Stimulated activated CD8-positive, alpha-beta memory T cell treated with anti-CD3 and anti-CD28 coated beads, Interleukin-12 subunit alpha, Interleukin-12 subunit beta, amount 100 ng/mL, for 24 hours (primary cell): ENCODE measurements around the gene RBPMS2.

Experiments
- DNase-seq: peaks from one replicate; pipeline ENCODE4 v3.0.0-alpha.2; 2020; ENCODE audit errors: extremely low read depth

The RBPMS2 gene

DNA sequence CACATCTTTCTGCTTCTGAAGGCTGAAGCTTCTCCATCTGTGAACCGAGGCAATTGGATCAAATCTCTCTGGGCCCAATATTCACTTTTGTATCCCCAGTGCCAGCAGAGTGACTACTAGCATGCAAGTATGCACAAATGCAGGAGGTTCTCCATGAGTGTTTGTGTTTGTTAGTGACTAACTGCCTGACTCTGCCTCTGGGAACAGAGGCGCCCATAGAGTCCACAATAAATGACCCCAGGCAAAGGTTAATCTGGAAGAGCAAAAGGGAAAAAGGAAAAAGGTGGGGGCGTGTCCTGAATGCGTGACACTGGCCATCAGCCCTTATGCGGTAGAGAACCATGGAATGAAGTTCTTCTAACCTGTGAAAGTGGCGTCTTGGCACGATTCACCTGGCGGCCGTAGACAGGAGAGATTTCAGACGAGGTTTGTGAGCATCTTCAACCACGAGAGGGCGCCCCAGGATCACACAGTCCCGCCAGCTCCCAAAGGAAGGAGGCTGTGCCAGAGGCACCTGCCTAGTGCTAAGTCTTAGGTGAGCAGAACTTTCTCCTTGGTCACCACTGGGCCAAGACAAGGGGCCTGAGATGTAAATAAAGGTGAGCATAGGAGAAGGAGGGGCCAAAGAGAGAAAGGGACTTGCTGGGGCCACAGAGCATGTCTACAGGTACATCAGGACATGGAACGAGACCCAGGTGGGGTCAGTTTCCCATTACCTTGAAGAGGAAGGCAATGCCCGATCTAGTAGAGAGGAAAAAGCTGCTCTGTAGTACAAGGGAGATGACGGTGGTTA, 44.2 kb downstream of the RBPMS2 start:
- peak; percentile 50 for DNase-seq

DNA sequence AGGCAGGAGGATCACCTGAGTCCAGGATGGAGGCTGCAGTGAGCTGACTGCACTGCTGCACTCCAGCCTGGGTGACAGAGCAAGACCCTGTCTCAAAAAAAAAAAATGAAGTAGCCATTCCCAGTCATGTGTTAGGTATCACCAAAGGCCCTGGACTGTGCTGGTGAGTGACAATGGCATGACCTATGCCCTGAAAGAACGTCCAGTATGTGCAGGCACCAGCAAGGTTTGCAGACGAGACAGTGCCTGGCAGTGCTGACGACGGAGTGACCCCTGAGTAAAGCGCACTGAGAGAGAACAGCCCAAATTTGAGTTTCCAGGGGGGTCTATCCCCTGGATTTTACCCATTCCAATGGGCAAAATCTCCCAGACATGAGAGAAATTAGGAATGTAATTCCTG, 45.2 kb downstream of the RBPMS2 start:
- no peak for DNase-seq

DNA sequence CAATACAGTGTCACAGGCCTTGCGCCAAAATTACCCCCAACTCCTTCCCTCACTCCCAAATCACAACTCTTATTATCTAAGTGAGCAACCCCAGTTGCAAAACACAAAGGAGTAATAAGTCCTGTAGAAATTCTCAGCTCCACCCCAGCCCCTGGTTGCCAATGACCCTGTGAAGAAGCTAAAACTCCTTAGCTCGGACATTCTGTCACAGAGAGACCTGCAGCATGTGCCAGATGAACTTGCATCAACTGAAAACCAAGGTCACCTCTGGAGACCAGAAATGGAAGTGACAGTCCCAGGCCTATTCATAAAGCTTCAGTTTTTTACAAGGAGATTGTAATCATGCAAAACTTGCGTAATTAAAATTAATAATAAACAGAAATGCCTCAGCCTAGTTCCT, 55.2 kb downstream of the RBPMS2 start:
- DNase-seq, result no peak

DNA sequence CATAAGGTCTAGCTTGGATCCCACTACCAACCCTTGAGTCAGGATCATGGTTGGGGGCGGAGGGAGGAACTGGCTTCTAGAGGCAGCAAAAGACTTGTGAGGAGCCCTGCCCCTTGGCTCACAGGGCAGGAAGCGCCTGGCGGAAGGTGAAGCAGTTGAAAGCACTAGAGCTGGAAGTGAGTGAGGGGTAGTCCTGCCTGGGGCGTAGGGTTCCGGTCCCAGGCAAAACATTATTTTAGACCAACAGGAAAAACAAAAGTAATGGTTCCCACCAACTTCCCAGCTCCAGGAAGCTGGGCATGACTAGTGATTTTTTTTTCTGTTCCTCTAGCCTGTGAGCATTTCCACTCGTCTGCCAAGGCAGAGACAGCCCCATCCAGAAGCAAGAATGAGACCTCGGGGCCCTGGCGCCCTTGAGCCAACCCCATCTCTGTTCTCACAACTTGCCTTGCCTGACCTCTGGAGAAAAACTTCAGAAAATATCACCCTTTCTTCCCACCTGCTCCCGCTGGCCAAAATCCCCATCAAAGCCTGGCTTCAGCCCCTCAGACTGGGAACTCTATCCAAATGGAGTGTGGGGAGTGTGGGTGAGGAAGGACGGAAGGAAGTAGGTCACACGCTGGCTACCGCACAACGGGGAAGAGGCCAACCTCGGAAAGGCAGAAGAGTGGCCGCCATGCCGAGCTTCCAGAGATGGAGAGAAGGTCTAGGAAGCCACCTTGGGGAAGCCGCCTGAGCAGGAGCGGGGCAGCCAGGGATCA, 57.5 kb downstream of the RBPMS2 start:
- DNase-seq, result no peak

DNA sequence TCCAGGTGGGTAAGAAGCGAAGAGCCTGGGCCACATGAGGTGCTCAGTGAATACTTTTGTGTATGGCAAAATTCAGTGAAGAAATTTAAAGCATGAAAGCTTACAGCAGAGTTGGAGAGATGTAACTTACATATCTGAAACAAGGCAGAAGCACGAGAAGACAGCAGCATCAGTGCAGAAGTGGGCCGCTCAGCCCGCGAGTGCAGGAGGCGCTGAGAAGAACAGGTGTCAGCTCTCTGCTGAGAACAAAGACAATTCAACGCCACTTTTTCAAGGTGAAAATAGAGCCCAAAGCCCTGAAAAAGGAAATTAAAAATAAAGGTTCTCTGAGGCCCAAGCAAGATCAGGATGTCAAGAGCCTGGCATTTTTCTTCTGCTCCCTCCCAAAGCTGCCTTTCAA, 58.3 kb downstream of the RBPMS2 start:
- no peak for DNase-seq

DNA sequence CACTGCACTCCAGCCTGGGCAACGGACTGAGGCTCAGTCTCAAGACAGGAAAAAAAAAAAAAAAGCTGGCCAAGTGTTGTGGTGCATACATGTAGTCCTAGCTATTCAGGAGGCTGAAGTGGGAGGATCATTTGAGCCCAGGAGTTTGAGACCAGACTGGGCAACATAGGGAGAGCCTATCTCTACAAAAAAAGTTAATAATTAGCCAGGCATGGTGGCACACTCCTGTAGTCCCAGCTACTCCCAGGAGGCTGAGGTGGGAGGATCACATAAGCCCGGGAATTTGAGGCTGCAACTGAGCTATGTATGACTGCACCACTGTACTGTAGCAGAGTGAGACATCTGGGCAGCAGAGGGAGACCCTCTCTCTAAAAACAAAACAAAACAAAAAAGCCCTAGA, 58.9 kb downstream of the RBPMS2 start:
- no peak for DNase-seq

DNA sequence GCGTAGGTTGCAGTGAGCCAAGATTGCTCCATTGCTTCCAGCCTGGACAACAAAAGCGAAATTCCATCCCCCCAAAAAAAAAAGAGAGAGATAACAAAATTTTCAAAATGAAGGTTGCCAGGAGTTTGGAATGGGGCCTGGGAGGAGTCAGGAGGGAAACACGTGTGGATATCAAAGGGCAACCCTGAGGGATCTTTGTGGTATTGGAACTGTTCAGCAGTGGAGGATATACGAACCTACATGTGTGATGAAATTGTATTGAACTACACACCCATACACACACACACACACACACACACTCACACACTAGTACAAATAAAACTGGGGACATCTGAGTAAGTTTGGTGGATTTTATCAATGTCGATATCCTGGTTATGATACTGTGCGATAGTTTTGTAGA, 61.8 kb downstream of the RBPMS2 start:
- DNase-seq, result no peak

DNA sequence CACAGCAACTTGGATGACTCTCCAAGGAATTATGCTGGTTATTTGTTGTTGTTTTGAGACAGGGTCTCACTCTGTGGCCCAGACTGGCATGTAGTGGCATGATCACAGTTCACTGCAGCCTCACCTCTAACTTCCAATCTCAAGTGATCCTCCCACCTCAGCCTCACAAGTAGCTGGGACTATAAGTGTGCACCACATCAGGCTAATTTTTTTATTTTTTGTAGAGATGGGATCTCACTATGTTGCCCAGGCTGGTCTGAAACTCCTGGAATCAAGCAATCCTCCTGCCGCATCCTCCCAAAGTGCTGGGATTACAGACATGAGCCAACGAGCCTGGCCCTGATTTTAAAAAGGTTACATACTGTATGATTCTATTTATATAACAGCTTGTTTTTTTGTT, 63.0 kb downstream of the RBPMS2 start:
- DNase-seq, result no peak

DNA sequence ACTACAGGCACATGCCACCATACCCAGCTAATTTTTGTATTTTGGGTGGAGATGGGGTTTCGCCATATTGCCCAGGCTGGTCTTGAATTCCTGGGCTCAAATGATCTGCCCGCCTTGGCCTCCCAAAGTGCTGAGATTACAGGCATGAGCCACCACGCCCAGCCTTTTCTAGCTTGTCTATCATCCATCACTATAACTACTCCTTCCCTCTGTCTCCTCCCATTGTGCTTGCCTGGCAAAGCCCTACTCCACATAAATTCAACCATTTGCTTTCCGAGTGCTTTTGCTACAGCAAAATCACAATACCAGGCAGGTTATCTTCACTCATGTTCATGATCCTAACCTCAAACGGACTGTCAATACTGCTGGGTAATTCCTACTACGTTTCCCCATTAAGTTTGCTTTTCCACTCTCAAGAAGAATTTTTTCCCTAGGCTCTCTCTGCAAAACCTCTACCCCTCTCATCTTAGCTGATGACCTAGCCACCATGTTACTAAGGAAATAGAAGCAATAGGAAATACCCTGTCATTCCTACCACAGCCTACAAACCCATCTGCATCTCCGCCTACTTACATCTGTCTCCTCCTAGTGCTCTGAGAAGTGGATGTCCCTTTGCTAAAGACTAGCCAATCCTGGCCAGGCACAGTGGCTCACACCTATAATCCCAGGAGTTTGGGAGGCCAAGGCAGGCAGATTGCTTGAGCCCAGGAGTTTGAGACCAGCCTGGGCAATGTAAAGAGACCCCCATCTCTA, 64.5 kb downstream of the RBPMS2 start:
- DNase-seq, result no peak

DNA sequence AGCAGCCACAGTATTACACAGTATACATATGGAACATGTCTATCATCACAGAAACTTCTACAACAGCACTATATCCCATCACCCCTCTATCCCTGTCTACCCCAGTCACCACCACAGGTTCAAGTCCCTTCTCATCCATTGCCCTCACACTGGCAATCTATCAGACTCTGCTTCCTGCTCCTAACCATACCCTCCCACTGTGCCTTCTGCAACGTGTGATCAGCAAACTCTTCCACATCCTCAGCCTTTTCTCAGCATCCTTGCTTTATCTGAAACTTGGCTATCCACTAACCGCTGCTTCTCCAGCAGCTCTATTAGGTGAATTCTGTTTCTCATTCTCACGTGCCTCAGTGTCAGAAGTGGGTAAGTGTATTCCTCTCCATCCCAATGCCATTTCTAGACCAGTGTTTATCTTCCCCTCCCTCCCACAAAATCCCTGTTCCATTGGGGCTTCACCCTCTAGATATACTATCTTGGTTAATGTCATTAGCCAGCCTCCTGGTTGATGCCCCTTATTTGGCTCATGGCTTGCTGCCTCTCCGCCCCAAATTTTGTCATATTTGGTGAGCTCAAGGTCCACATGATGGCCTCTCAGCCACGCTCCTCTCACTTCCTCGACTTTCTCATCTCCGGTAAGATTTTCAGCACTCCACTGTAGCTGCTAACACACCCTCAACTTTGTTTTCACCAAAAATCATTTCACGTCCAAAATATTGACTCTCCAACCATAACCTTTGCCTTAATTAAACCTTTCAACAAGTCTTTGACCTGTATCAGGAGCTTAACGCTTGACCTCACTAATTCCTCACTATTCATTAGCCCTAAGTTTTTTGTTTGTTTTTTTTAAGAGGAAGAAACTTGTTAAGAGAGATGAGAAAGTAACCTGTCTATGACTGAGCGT, 69.1 kb downstream of the RBPMS2 start:
- DNase-seq, result no peak

DNA sequence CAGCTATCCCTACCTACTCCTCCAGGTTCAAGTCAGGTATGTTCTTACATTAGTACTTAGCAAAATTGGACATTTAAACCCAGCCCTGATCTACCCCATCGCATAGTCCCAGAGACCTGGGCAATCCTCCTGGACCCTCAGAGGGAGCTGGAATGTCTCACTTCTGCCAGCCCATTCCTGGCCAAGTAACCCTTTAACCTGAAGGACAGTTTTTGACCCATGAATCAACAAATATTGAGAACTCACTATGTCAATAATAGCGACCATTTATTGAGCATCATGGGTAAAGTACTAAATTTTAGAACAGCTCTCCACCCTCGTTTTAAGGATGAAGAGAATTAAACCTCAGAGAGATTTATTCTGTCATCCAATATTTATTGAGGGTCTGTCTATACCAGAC, 70.4 kb downstream of the RBPMS2 start:
- DNase-seq, result no peak

DNA sequence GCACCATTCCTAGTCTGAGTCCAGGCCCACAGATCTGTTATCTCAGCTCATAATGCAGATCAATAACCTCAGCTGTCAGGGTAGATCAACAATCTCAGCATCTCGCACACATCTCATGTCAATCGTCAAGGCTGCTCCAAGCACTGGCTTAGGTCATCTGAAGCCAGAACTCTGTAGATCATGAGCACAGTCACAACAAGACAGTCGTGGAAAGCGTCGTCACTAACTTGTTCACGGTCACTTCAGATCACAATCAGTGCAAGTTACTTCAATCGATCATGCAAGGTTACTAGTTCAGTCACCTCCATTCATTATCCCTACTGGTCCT, 71.8 kb downstream of the RBPMS2 start:
- no peak for DNase-seq

DNA sequence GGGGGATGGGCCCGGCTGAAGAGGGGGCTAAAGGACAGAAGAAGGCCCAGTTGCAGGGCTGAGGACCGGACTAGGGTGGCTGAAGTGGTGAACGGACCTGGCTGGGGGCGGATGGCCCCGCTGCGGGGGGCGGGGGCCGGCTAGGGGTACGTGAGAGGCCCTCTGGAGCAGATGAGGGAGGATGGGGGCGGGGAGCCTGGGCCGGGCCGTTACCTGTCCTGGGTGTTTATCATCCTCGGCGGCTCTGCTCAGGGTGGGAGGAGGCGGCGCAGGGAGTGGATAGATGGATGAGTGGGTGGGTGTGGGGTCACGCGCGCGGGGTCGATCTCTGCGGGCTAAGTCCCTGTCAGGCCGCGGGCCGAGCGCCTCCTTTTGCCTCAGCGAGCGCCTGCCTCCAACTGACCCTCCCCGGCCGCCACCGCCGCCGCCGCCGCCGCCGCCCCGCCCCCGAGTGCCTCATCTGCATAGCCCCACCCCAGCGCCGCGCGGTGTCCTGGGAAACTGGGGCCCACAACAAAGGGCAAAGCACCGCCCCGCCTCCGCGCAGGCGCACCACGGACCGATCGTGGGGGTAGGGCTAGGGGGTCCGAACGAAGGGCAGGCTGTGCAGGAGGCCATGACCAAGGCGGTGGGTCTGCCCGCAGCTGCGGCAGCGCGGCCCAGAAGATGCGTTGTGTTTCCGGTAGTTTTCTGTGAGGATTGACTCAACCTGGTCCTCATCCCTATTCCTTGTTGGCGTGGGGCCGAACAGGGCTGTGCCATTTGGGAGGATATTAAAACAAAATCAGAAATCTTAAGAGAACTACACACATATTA, 72.4 kb downstream of the RBPMS2 start:
- peak; percentile 91 for DNase-seq

DNA sequence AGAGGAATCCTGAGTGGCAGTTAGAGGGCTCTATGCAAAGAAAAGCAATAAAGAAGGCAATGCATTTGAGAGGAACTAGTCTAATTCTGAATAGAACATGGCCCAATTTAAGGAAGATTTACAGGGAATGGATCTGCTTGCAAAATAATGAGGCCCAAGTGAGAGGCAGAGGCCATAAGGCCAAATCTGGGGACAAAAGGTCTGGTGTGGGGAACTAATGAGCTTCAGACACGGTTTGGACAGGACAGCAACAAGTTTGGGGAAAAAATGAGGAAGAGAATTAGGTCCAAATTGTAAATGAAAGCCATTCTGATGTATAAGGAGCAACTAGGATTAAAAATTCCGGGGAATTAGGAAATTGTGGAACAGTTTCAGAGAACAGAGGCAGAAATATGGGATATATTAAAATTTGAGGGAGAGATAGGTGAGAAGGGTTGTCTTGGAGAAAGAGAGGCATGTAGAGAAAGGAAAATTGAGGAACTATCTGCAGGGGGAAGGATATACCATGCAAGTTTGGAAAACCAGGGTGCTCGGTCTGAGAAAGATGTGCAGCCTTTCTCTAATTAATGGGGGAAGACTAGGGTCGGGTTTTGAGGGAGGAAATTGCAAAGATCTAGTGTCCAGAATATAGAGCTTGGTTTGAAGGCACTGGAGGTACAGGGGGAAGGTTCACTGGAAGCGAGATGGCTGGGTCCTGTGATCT, 73.8 kb downstream of the RBPMS2 start:
- no peak for DNase-seq

DNA sequence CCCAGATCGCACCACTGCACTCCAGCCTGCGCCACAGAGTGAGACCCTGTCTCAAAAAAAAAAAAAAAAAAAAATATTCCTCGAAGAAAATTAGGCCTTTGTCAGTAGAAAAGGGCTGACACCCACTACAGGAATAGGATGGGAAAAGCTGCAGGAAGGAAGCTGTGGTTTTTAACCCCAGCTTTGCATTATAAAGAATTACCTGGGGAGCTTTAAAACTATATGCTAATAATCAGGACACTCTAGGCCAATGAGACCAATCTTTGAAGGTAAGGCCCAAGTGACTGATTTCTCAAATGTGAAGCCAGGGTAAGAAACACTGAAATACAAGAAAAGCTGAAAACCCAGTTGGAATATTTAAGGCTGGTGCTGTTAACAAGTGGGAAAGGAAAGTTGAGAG, 74.3 kb downstream of the RBPMS2 start:
- no peak for DNase-seq

DNA sequence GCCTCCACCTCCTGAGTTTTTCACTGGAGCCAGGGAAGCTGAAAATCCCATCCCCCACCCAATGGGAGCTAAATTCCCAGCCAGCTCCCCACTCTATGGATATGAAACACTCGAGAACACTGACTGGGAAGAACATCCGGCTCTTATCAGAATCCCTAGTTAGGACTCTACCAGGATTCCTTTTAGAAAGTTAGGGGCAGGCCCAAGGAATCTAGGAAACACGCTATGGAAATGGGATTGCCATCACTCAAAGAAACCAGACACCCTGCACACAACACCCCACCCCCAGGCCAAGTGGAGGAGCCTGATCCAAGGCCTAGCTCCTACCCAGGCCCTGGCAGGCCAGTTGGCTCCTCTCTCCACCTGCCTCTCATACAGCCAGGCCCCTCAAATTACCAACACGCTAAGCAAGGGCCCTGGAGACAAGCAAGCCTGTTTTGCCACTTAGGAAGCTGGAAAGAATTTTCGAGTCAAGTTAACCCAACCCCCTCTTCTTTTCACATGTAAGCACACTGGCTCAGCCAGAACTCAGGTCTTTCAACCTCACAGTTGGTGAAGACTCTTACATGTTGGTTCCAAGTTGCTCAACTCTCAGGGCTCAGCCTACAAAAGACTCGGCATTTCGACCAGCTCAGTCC, 75.5 kb downstream of the RBPMS2 start:
- DNase-seq, result no peak

DNA sequence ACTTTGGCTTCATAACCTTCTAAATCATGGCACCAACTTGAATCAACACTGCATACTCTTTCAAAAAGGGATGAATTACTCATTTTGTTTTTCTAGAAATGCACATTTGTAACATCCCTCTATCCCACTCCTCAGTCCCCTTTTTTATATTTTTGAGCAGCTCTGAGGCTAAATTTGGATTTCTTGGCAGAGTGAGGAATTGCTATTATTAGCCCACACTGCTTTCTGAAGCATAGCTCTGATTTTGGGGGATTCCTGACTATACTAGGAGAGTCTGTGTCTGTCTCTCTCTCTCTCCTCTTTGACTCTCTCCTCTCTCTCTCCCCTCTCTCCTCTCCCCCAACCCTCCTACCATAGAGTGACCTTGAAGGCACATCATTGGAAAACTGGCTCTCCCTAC, 76.6 kb downstream of the RBPMS2 start:
- no peak for DNase-seq

DNA sequence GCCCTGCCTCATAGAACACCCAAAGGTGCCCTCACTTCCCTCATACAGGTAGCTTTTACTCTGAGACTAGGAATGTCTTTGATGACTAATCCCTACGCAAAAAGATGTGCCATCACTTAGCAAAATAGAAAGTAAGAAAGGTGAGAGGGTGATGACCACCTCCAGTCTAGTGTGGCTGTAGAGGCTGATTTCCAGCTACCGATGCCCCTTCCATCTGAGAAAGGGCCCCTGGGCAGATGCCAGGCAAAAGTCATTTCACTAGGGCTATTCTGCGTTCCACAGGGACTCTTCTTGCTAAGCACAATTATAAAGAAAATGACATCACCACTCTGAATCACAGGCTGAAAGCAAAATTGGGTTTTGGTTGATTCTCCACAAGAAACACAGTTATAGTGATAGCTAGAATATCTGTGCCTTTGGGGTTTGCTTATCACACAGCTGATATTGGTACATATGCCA, 77.4 kb downstream of the RBPMS2 start:
- DNase-seq, result no peak

DNA sequence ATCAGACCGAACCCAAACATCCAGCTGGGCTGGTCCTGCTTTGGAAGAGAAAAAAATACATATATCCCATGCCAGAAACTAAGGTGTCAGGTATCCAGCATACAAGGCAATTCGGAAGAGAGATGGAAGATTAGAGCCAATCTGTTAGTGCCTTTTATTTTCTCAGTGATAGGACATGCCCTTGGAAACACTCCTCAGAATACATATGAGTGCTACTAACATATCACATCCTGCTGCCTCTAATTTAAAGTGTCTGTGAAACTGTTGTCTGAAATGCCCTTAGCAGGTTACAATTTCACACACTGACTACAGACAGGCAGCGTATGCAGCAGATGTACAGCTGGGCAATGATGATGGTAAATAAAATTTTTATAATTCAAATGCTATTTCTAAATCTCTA, 78.9 kb downstream of the RBPMS2 start:
- no peak for DNase-seq

DNA sequence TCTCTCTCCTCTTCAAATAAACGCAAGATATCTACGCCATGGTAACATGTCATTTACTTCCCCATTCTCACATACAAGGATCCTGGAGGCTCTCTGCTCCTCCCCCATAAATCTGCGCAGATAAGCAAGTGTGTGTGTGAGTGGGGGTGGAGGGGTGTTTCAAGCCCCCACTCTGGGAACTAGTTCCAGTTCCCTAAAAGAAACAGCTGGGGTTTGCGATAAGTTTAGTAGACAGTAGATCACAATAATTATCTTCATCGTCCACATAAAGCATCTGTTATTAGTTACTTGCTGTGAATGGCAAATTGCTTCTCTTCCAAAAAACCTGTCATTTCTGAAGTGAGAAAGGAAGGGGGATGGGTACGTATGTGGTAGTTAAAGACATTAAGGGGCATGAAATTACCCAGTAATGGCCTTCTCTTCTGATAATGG, 79.8 kb downstream of the RBPMS2 start:
- no peak for DNase-seq
